Cardiac muscle cell (in vitro differentiated cells and primary cell): ENCODE results near the gene COL4A2. TPM values are rescaled to one million over a fixed set of nuclear protein-coding genes. Genes with fewer than 3 reads are reported as not detected.

Experiments
- DNase-seq, 2 donors: peaks; one replicate each; pipeline versions ENCODE4 v3.0.0 to v3.0.0-alpha.2; 2010 to 2017; ENCODE audit warnings: low read depth in 1 of 2, low spot score in 1 of 2
- H3K27ac ChIP-seq: fragments of 200-600 bp; sonication (generic); 2 replicates; pipeline ENCODE4 v1.5.1; 2016
- H3K27me3 ChIP-seq: fragments of 200-600 bp; sonication (generic); 2 replicates; pipeline ENCODE4 v1.6.0; 2016; ENCODE audit warnings: control low read depth
- H3K36me3 ChIP-seq: fragments of 200-600 bp; sonication (generic); 2 replicates; pipeline ENCODE4 v1.5.1; 2016; ENCODE audit warnings: control low read depth
- H3K4me1 ChIP-seq: fragments of 200-600 bp; sonication (generic); 2 replicates; pipeline ENCODE4 v1.8.1; 2017; ENCODE audit warnings: low read depth, mild to moderate bottlenecking, mixed run types
- H3K4me3 ChIP-seq: fragments of 200-600 bp; sonication (generic); 2 replicates; pipeline ENCODE4 v1.5.1; 2016; ENCODE audit warnings: mild to moderate bottlenecking
- H3K9me3 ChIP-seq: fragments of 200-600 bp; sonication (generic); 2 replicates; pipeline ENCODE4 v1.5.1; 2017; ENCODE audit warnings: low read depth, mild to moderate bottlenecking, control low read depth
- CTCF ChIP-seq: IDR thresholded peaks from 2 replicates; pipeline ENCODE4 v1.5.1; 2012; ENCODE audit warnings: low read depth, mild to moderate bottlenecking, low read length
- polyA plus RNA-seq: library from polyadenylated mRNA; unstranded; fragments of >200 nt; fragmentation: Nextera tagmentation; extraction: Ambion mirVana; gene quantifications from 2 replicates; pipeline ENCODE4 v1.2.1, GENCODE V29; 2016
- total RNA-seq: library from RNA; depleted of rRNA; stranded (reverse); fragments of >200 nt; gene quantifications from 2 replicates; pipeline ENCODE4 v1.2.3, GENCODE V29; 2016

COL4A2 gene
- total and polyA plus RNA-seq, 2 experiments from 2014 or later = 184 to 516 TPM

GRCh38 chr13:110421696-110422385 is 114.8 kb downstream of the COL4A2 start:
- H3K27ac ChIP-seq = no peak overlapping the region
- H3K4me3 ChIP-seq = no peak overlapping the region
- no peak for TF ChIP-seq CTCF
- H3K27me3 ChIP-seq = no peaks in the 10 kb centered on the region
- peak in 1 of 2 donors; percentile 87 for DNase-seq
- H3K4me1 ChIP-seq = peaks cover 14% of the 10 kb centered on the region
- H3K9me3 ChIP-seq = no peaks in the 10 kb centered on the region
- no peaks in the 10 kb centered on the region for H3K36me3 ChIP-seq

DNA sequence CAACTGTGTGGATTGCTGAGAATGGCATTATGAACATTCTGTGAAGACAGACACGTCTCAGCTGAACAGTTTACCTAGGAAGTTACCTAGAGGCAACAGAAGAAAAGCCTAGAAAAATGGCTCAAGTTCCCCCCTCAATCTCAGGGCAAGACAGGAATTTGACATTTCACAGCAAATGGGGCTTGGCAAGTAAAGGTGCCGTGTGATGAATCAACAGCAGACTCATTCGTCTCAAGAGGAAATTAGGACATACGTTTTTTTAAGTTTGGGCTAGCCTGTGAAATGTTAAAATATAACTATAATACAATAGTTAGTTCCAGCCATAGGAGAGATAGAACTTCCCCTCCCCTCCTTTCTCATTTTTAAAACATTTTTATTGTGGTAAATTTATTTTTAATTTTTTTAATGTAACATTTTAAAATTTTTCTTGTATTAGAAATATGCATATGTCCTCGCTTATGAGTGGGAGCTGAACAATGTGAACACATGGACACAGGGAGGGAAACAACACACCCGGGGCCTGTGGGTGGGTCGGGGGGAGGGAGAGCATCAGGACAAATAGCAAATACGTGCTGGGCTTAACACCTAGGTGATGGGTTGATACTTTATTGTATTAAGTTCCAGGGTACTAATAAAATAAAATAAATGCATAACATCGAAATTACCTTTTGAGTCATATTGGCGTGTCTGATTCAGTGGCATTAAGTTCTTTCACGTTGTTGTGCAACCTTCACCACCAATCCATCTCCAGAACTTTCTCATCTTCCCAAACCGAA is 116.0 kb downstream of the COL4A2 start:
- no peak for DNase-seq
- Histone ChIP-seq H3K4me3 (no peak overlapping the region), H3K4me1 (peaks cover 8% of the 10 kb centered on the region), H3K36me3 (no peaks in the 10 kb centered on the region), H3K9me3 (no peaks in the 10 kb centered on the region), H3K27ac (no peak overlapping the region), H3K27me3 (no peaks in the 10 kb centered on the region)
- no peak for TF ChIP-seq CTCF

- Histone ChIP-seq H3K36me3 (no peaks in the 10 kb centered on the region), H3K27me3 (no peaks in the 10 kb centered on the region), H3K9me3 (no peaks in the 10 kb centered on the region), H3K4me1 (peaks cover 5% of the 10 kb centered on the region), H3K27ac (no peak overlapping the region), H3K4me3 (no peak overlapping the region)
- DNase-seq = no peak
- TF ChIP-seq CTCF = no peak
These were observed 116.7 kb downstream of the COL4A2 start for GRCh38 chr13:110423689-110424302.

DNA sequence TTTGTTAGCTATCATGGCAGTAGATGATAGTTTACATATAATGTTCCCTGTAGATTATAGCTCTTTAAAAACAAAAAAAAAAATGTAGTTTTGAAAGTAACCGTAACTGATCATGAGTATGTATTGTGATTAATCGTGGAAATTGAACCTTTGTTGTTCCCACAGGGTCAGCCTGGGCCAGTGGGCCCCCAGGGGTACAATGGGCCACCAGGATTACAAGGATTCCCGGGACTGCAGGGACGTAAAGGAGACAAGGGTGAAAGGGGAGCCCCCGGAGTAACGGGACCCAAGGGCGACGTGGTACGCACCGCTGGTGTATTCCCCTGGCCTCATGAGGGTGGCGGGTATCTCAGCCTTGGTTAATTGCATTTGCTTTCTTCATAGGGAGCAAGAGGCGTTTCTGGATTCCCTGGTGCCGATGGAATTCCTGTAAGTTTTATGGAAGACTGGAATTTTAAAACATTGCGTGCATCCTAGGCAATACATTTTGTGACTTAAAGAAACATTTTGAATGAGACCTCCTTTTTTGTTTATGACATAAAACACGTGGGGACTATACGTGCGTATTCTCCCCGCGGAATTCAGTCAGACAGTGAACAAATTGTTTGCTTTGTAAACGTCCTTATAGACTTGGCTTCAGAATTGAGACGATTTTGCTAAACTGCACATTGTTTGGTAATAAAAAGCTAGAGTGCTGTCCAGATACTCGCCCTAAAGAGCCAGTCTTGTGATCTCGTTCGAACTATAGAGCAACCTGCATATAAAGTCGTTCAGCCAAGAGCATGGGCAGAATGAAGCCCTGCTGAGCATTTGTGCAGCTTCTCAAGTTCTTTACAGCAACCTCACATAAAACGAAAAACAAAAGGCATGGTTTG is 117.7 kb downstream of the COL4A2 start:
- no peak overlapping the region for H3K27ac ChIP-seq
- H3K36me3 ChIP-seq = no peaks in the 10 kb centered on the region

More for the DNA sequence above, 117.7 kb downstream of the COL4A2 start:
- no peaks in the 10 kb centered on the region for H3K9me3 ChIP-seq
- no peak for DNase-seq
- no peaks in the 10 kb centered on the region for H3K27me3 ChIP-seq
- H3K4me3 ChIP-seq = no peak overlapping the region
- peaks cover 5% of the 10 kb centered on the region for H3K4me1 ChIP-seq
- TF ChIP-seq CTCF = no peak
